ENCODE measurements around the gene GCNT1. TPM values are rescaled to one million over a fixed set of nuclear protein-coding genes. Genes with fewer than 3 reads are reported as not detected.

The GCNT1 gene
- polyA plus RNA-seq, 1 of the 3 experiments (the other 2 are of a cell fraction), result 0.76 TPM

DNA sequence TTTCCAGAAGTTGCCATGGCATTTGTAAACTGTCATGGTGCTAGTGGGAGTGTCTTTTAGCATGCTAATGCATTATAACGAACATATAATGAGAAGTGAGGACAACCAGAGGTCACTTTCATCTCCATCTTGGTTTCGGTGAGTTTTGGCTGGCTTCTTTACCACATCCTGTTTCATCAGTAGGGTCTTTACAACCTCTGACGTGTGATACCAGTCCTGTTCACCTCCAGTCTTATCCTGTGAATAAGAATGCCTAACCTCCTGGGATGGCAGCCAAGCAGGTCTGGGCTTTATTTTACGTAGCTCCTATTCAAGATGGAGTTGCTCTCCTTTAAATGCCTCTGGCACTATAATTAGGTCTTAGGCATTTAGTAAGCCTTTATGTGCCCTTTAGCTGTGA lies 44.3 kb upstream of the GCNT1 start:
- ChIA-PET POLR2A (no interaction called here), CTCF (no interaction called here)
- H2AFZ ChIP-seq (ENCODE audit: low read depth), result no peak overlapping the region
- H3K79me2 ChIP-seq (ENCODE audit: insufficient read depth), result no peaks in the 10 kb centered on the region
- H3K27ac ChIP-seq (ENCODE audit: low read depth in 2 of 2, low read length in 1 of 2), result no peak overlapping the region
- H3K4me3 ChIP-seq (ENCODE audit: low read depth in 2 of 2, low read length in 1 of 2), result no peak overlapping the region
- H3K27me3 ChIP-seq (ENCODE audit: insufficient read depth), result no peaks in the 10 kb centered on the region; the same call in 1 of the 2 replicates
- H3K9ac ChIP-seq, result no peak overlapping the region
- H3K4me2 ChIP-seq, result no peak overlapping the region
- 25% methylated on average over 4 of the region's 4 CpGs for WGBS (ENCODE audit: low lambda C conversion rate)
- H3K9me3 ChIP-seq, result no peaks in the 10 kb centered on the region
- no peaks in the 10 kb centered on the region for H3F3A ChIP-seq (replicated peaks; ENCODE audit: insufficient read depth)
- no peaks in the 10 kb centered on the region for H3K36me3 ChIP-seq (replicated peaks in 1 of 2; ENCODE audit: control insufficient read depth in 1 of 2, insufficient read depth in 2 of 2, low read length in 1 of 2)
- H3K4me1 ChIP-seq (ENCODE audit: control insufficient read depth in 1 of 2, insufficient read depth in 2 of 2, low read depth in 1 of 2, low read length in 1 of 2), result no peaks in the 10 kb centered on the region
- TF ChIP-seq, protein P1, sequence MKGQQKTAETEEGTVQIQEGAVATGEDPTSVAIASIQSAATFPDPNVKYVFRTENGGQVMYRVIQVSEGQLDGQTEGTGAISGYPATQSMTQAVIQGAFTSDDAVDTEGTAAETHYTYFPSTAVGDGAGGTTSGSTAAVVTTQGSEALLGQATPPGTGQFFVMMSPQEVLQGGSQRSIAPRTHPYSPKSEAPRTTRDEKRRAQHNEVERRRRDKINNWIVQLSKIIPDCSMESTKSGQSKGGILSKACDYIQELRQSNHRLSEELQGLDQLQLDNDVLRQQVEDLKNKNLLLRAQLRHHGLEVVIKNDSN (IDR thresholded peaks at IDR 0.05; ENCODE audit: borderline replicate concordance, low read depth), result no peak
- TF ChIP-seq, protein P2, sequence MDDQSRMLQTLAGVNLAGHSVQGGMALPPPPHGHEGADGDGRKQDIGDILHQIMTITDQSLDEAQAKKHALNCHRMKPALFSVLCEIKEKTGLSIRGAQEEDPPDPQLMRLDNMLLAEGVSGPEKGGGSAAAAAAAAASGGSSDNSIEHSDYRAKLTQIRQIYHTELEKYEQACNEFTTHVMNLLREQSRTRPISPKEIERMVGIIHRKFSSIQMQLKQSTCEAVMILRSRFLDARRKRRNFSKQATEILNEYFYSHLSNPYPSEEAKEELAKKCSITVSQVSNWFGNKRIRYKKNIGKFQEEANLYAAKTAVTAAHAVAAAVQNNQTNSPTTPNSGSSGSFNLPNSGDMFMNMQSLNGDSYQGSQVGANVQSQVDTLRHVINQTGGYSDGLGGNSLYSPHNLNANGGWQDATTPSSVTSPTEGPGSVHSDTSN (IDR thresholded peaks at IDR 0.05), result no peak
- no peak for TF ChIP-seq MXI1 (IDR thresholded peaks at IDR 0.05; ENCODE audit: low read depth, low read length)
- TF ChIP-seq, protein P3, sequence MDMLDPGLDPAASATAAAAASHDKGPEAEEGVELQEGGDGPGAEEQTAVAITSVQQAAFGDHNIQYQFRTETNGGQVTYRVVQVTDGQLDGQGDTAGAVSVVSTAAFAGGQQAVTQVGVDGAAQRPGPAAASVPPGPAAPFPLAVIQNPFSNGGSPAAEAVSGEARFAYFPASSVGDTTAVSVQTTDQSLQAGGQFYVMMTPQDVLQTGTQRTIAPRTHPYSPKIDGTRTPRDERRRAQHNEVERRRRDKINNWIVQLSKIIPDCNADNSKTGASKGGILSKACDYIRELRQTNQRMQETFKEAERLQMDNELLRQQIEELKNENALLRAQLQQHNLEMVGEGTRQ (IDR thresholded peaks at IDR 0.05; ENCODE audit: borderline replicate concordance, low read depth, low read length), result no peak
- no peak for TF ChIP-seq RCOR1 (IDR thresholded peaks at IDR 0.05; ENCODE audit: low read length)
- TF ChIP-seq TEAD4 (IDR thresholded peaks at IDR 0.05; ENCODE audit: borderline replicate concordance, insufficient read depth), result no peak
- no peak for TF ChIP-seq SIN3A (IDR thresholded peaks at IDR 0.05; ENCODE audit: borderline replicate concordance, low read depth, low read length)
- TF ChIP-seq GABPA (IDR thresholded peaks at IDR 0.05; ENCODE audit: low read depth), result no peak
- TF ChIP-seq JUND (IDR thresholded peaks at IDR 0.05), result no peak
- TF ChIP-seq, protein P4, sequence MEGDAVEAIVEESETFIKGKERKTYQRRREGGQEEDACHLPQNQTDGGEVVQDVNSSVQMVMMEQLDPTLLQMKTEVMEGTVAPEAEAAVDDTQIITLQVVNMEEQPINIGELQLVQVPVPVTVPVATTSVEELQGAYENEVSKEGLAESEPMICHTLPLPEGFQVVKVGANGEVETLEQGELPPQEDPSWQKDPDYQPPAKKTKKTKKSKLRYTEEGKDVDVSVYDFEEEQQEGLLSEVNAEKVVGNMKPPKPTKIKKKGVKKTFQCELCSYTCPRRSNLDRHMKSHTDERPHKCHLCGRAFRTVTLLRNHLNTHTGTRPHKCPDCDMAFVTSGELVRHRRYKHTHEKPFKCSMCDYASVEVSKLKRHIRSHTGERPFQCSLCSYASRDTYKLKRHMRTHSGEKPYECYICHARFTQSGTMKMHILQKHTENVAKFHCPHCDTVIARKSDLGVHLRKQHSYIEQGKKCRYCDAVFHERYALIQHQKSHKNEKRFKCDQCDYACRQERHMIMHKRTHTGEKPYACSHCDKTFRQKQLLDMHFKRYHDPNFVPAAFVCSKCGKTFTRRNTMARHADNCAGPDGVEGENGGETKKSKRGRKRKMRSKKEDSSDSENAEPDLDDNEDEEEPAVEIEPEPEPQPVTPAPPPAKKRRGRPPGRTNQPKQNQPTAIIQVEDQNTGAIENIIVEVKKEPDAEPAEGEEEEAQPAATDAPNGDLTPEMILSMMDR (IDR thresholded peaks at IDR 0.05), result no peak
- TF ChIP-seq EZH2phosphoT487 (IDR thresholded peaks at IDR 0.05; ENCODE audit: borderline replicate concordance, low read depth), result no peak
- TF ChIP-seq RAD21 (IDR thresholded peaks at IDR 0.05; ENCODE audit: low read length), result no peak
- TF ChIP-seq, protein P5, sequence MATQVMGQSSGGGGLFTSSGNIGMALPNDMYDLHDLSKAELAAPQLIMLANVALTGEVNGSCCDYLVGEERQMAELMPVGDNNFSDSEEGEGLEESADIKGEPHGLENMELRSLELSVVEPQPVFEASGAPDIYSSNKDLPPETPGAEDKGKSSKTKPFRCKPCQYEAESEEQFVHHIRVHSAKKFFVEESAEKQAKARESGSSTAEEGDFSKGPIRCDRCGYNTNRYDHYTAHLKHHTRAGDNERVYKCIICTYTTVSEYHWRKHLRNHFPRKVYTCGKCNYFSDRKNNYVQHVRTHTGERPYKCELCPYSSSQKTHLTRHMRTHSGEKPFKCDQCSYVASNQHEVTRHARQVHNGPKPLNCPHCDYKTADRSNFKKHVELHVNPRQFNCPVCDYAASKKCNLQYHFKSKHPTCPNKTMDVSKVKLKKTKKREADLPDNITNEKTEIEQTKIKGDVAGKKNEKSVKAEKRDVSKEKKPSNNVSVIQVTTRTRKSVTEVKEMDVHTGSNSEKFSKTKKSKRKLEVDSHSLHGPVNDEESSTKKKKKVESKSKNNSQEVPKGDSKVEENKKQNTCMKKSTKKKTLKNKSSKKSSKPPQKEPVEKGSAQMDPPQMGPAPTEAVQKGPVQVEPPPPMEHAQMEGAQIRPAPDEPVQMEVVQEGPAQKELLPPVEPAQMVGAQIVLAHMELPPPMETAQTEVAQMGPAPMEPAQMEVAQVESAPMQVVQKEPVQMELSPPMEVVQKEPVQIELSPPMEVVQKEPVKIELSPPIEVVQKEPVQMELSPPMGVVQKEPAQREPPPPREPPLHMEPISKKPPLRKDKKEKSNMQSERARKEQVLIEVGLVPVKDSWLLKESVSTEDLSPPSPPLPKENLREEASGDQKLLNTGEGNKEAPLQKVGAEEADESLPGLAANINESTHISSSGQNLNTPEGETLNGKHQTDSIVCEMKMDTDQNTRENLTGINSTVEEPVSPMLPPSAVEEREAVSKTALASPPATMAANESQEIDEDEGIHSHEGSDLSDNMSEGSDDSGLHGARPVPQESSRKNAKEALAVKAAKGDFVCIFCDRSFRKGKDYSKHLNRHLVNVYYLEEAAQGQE (IDR thresholded peaks at IDR 0.05; ENCODE audit: low read depth, low read length), result no peak
- TF ChIP-seq RXRA (IDR thresholded peaks at IDR 0.05; ENCODE audit: borderline replicate concordance, low read depth), result no peak
- H4K20me1 ChIP-seq (ENCODE audit: insufficient read depth), result no peaks in the 10 kb centered on the region
- no peak for DNase-seq
- no peaks in the 10 kb centered on the region for H3K9me2 ChIP-seq

Data from SK-N-SH (cell line).